ENCODE results near the gene RUNX2.
A peak's percentile ranks its signal among the peaks of the same experiment; 100 is the strongest.

Gene RUNX2

GRCh38 chr6:45439861-45440388 is 111.8 kb downstream of the RUNX2 start:
- CTCF ChIA-PET: interaction anchor here (1.2 kb wide), 1 partner anchor 275 kb away, joined by 5 read pairs; no protein-coding TSS in a partner anchor
- Histone ChIP-seq H3K36me3 (ENCODE audit: control insufficient read depth in 2 of 2, insufficient read depth in 1 of 2, low read length in 2 of 2) (peaks cover 0 to 3% of the 10 kb centered on the region in 2 experiments; a peak in 1 of 3 replicates), H3K27ac (ENCODE audit: extremely low read depth, low read depth, low read length) (no peak overlapping the region), H3K4me3 (ENCODE audit: low read depth, low read length) (no peak overlapping the region), H3K4me1 (ENCODE audit: control insufficient read depth, insufficient read depth, low read length) (0 out of 2 replicates have a peak, but pooled peaks cover 3% of the 10 kb centered on the region), H3K9me3 (ENCODE audit: control insufficient read depth, insufficient read depth, low read depth, low read length) (no peaks in the 10 kb centered on the region)
- POLR2A ChIA-PET: no interaction called here
- no peak for TF ChIP-seq FEZF1 (tag by site-specific recombination; IDR thresholded peaks at IDR 0.05)

GRCh38 chr6:45441851-45442453 is 113.8 kb downstream of the RUNX2 start:
- POLR2A ChIA-PET: no interaction called here
- TF ChIP-seq ZBTB1 (tag by site-specific recombination; IDR thresholded peaks at IDR 0.05) (no peak), ATF2 (tag by site-specific recombination; IDR thresholded peaks at IDR 0.05; ENCODE audit: low read depth) (peak; percentile 86), ZNF37A (tag by site-specific recombination; IDR thresholded peaks at IDR 0.05) (no peak), ZNF350 (tag by site-specific recombination; IDR thresholded peaks at IDR 0.05) (0 out of 2 replicates have a peak, but pooled peaks have one; percentile 24), FEZF1 (tag by site-specific recombination; IDR thresholded peaks at IDR 0.05) (peak; percentile 65), ZNF629 (tag by site-specific recombination; IDR thresholded peaks at IDR 0.05) (peak; percentile 37; the same call in 1 of the 2 replicates)
- peaks cover 10% of the 10 kb centered on the region for H3K4me1 ChIP-seq (ENCODE audit: control insufficient read depth, insufficient read depth, low read length)
- H3K36me3 ChIP-seq (ENCODE audit: control insufficient read depth in 2 of 2, insufficient read depth in 1 of 2, low read length in 2 of 2): peaks cover 0 to 3% of the 10 kb centered on the region in 2 experiments; a peak in 1 of 3 replicates
- CTCF ChIA-PET: interaction anchor here (0.8 to 1.2 kb wide), 3 partner anchors 11 to 972 kb away, joined by 3 to 4 read pairs (median 3); no protein-coding TSS in a partner anchor
- H3K9me3 ChIP-seq (ENCODE audit: control insufficient read depth, insufficient read depth, low read depth, low read length): no peaks in the 10 kb centered on the region
- H3K4me3 ChIP-seq (ENCODE audit: low read depth, low read length): no peak overlapping the region
- no peak overlapping the region for H3K27ac ChIP-seq (ENCODE audit: extremely low read depth, low read depth, low read length)

GRCh38 chr6:45442716-45443115 is 114.6 kb downstream of the RUNX2 start:
- ChIA-PET POLR2A (no interaction called here), CTCF (interaction anchor here (1.2 kb wide), 1 partner anchor 255 kb away, joined by 4 read pairs; no protein-coding TSS in a partner anchor)

More at GRCh38 chr6:45442716-45443115, 114.6 kb downstream of the RUNX2 start:
- Histone ChIP-seq H3K9me3 (ENCODE audit: control insufficient read depth, insufficient read depth, low read depth, low read length) (no peaks in the 10 kb centered on the region), H3K4me3 (ENCODE audit: low read depth, low read length) (no peak overlapping the region), H3K4me1 (ENCODE audit: control insufficient read depth, insufficient read depth, low read length) (peaks cover 10% of the 10 kb centered on the region), H3K36me3 (ENCODE audit: control insufficient read depth in 2 of 2, insufficient read depth in 1 of 2, low read length in 2 of 2) (peaks cover 0 to 3% of the 10 kb centered on the region in 2 experiments; a peak in 1 of 3 replicates), H3K27ac (ENCODE audit: extremely low read depth, low read depth, low read length) (no peak overlapping the region)
- 0 out of 2 replicates have a peak, but pooled peaks have one; percentile 17 for TF ChIP-seq PRDM10 (tag by site-specific recombination; IDR thresholded peaks at IDR 0.05)
- TF ChIP-seq ZNF362 (tag by site-specific recombination; IDR thresholded peaks at IDR 0.05): 0 out of 2 replicates have a peak, but pooled peaks have one; percentile 32
- peak; percentile 94 for TF ChIP-seq ZNF449 (tag by site-specific recombination; IDR thresholded peaks at IDR 0.05)
- TF ChIP-seq BCL11B (tag by site-specific recombination; IDR thresholded peaks at IDR 0.05; ENCODE audit: low read depth): no peak
- TF ChIP-seq ZNF768 (tag by site-specific recombination; IDR thresholded peaks at IDR 0.05): no peak
- TF ChIP-seq ZBTB1 (tag by site-specific recombination; IDR thresholded peaks at IDR 0.05): no peak
- no peak for TF ChIP-seq ZSCAN5A (tag by site-specific recombination; IDR thresholded peaks at IDR 0.05)
